ENCODE data around the gene STARD8. TPM values are rescaled to one million over a fixed set of nuclear protein-coding genes. Genes with fewer than 3 reads are reported as not detected.

The STARD8 gene
- total RNA-seq, 2 experiments from 2014 or later: 0.34 to 0.55 TPM

- Mint-ChIP-seq H3K27me3 (ENCODE audit: low read depth) (no peaks in the 10 kb centered on the region), H3K4me3 (no peak overlapping the region), H3K36me3 (ENCODE audit: low read depth) (no peaks in the 10 kb centered on the region), H3K9me3 (ENCODE audit: insufficient read depth) (no peaks in the 10 kb centered on the region), H3K4me1 (ENCODE audit: low read depth) (no peaks in the 10 kb centered on the region), H3K27ac (no peak overlapping the region)
- POLR2A ChIA-PET: no interaction called here
- no peak for ATAC-seq
- no peak for DNase-seq
- CTCF ChIA-PET: no interaction called here
These were observed 19.1 kb downstream of the STARD8 start for GRCh38 chrX:68666580-68666979.

- Mint-ChIP-seq H3K36me3 (ENCODE audit: low read depth) (no peaks in the 10 kb centered on the region), H3K27ac (no peak overlapping the region), H3K9me3 (ENCODE audit: insufficient read depth) (no peaks in the 10 kb centered on the region), H3K4me1 (ENCODE audit: low read depth) (no peaks in the 10 kb centered on the region), H3K27me3 (ENCODE audit: low read depth) (no peaks in the 10 kb centered on the region), H3K4me3 (no peak overlapping the region)
- no peak for DNase-seq
- CTCF ChIA-PET: no interaction called here
- ATAC-seq: no peak
- POLR2A ChIA-PET: no interaction called here
These were observed 21.8 kb downstream of the STARD8 start for GRCh38 chrX:68669094-68669860.

DNA sequence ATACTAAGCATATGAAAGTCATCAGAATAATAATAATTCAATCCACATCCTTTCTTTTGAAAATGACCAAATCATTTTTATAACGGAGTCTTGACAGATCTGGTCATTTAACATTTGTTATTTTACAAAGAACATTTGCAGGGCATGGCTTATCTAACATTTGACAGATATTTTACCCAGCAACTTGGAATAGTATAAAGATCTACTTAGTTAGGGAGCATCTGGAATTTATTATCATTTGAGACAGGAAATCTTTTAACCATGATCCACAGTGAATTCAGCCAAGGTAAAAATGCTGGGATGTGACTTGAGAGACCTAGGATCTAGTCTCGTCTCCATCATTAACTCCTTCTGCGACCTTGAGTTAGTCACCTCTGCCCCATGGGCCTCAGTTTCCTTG is 22.4 kb downstream of the STARD8 start:
- DNase-seq (no peak), ATAC-seq (no peak)
- ChIA-PET CTCF (no interaction called here), POLR2A (no interaction called here)
- Mint-ChIP-seq H3K36me3 (ENCODE audit: low read depth) (no peaks in the 10 kb centered on the region), H3K4me3 (no peak overlapping the region), H3K27ac (no peak overlapping the region), H3K27me3 (ENCODE audit: low read depth) (no peaks in the 10 kb centered on the region), H3K9me3 (ENCODE audit: insufficient read depth) (no peaks in the 10 kb centered on the region), H3K4me1 (ENCODE audit: low read depth) (no peaks in the 10 kb centered on the region)

DNA sequence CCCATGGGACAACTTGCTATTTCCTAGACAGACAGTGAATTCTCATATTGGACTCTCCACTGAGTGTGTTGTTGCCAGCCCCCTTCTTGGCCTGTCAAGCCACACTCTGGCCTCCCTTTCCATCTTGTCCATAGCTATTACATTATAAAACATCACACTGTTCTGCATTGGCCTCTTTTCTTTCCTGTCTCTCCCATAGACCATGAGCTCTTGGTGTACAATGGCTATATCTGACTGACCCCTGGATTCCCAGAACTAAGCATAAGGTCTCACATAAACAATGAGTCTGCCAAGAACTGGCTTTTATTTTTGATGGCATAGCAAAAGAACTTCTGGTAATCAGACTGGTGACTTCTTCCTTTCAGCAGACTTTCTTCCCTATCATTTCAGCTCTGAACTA is 23.8 kb downstream of the STARD8 start:
- no peaks in the 10 kb centered on the region for H3K27me3 Mint-ChIP-seq (ENCODE audit: low read depth)
- ChIA-PET CTCF (no interaction called here), POLR2A (no interaction called here)
- DNase-seq: no peak
- no peak overlapping the region for H3K27ac Mint-ChIP-seq
- ATAC-seq: no peak
- no peaks in the 10 kb centered on the region for H3K36me3 Mint-ChIP-seq (ENCODE audit: low read depth)
- H3K9me3 Mint-ChIP-seq (ENCODE audit: insufficient read depth): no peaks in the 10 kb centered on the region
- no peaks in the 10 kb centered on the region for H3K4me1 Mint-ChIP-seq (ENCODE audit: low read depth)
- no peak overlapping the region for H3K4me3 Mint-ChIP-seq

DNA sequence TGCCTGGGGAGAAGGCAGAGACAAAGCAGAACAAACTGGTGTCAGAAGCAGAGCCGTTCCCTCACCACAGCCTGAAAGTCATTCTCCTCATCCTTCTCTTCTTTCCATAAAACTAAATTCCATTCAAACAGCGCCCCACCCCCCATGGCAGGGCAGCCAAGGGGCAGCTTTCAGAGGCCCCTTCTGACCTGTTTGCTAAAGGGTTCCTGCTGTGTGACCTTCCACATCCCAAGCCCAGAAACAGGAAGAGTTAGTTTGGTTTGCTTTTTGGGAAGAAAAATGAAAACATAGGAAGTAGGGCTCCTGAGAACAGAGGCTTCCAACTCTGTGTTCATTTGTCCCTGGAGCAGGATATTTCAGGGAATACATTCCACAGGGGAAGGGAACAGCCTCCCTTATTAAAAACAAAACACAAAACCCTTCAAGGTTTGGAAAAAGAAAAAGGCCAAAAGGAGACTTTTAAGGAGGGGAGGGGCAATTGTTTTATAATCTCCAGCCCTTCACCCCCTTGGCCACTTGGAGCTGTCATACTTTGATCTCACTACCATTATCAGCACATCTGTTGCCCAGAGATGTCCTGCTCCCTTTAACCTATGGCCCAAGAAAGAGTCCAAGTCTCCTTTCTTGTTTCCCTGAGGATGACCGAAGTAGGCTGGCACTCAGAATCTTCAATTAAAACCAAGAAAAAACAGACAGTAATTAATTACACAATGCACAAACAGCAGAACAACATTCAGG is 25.3 kb downstream of the STARD8 start:
- ChIA-PET CTCF (no interaction called here), POLR2A (no interaction called here)
- H3K27ac Mint-ChIP-seq: no peak overlapping the region
- H3K4me3 Mint-ChIP-seq: no peak overlapping the region
- ATAC-seq (no peak), DNase-seq (no peak)
- no peaks in the 10 kb centered on the region for H3K9me3 Mint-ChIP-seq (ENCODE audit: insufficient read depth)
- no peaks in the 10 kb centered on the region for H3K27me3 Mint-ChIP-seq (ENCODE audit: low read depth)
- no peaks in the 10 kb centered on the region for H3K36me3 Mint-ChIP-seq (ENCODE audit: low read depth)
- no peaks in the 10 kb centered on the region for H3K4me1 Mint-ChIP-seq (ENCODE audit: low read depth)

DNA sequence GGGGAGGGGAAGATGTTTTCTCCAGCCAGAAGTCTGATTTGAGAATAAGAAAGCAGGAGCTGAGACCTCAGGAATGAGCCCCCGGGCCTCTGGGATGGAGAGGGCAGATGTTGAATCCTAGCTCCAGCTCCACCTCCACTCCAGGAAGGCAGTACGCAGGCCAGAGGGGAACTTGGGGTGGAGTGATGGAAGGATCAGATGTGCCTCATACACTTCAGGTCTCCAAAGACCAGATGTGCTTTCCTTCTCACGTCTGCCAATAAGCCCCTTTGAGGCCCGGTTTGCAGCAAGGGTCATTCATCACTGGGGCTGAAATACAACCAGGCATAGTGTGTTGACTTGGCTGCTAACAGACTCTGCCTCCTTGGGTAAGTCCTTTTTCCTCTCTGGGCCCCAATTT is 28.1 kb downstream of the STARD8 start:
- no peaks in the 10 kb centered on the region for H3K27me3 Mint-ChIP-seq (ENCODE audit: low read depth)
- CTCF ChIA-PET: no interaction called here
- POLR2A ChIA-PET: no interaction called here
- ATAC-seq (no peak), DNase-seq (no peak)
- no peak overlapping the region for H3K4me3 Mint-ChIP-seq
- H3K9me3 Mint-ChIP-seq (ENCODE audit: insufficient read depth): no peaks in the 10 kb centered on the region
- H3K27ac Mint-ChIP-seq: no peak overlapping the region
- H3K4me1 Mint-ChIP-seq (ENCODE audit: low read depth): peaks cover 3% of the 10 kb centered on the region
- H3K36me3 Mint-ChIP-seq (ENCODE audit: low read depth): no peaks in the 10 kb centered on the region

GRCh38 chrX:68676335-68676734 is 28.9 kb downstream of the STARD8 start:
- CTCF ChIA-PET: no interaction called here
- peaks cover 5% of the 10 kb centered on the region for H3K4me1 Mint-ChIP-seq (ENCODE audit: low read depth)
- POLR2A ChIA-PET: no interaction called here
- H3K27me3 Mint-ChIP-seq (ENCODE audit: low read depth): no peaks in the 10 kb centered on the region
- no peak overlapping the region for H3K27ac Mint-ChIP-seq
- ATAC-seq: no peak
- no peak overlapping the region for H3K4me3 Mint-ChIP-seq
- no peaks in the 10 kb centered on the region for H3K36me3 Mint-ChIP-seq (ENCODE audit: low read depth)
- DNase-seq: no peak
- no peaks in the 10 kb centered on the region for H3K9me3 Mint-ChIP-seq (ENCODE audit: insufficient read depth)

- H3K9me3 Mint-ChIP-seq (ENCODE audit: insufficient read depth): no peaks in the 10 kb centered on the region
- DNase-seq (no peak), ATAC-seq (no peak)
- ChIA-PET POLR2A (no interaction called here), CTCF (no interaction called here)
- H3K36me3 Mint-ChIP-seq (ENCODE audit: low read depth): no peaks in the 10 kb centered on the region
- H3K4me3 Mint-ChIP-seq: no peak overlapping the region
- no peak overlapping the region for H3K27ac Mint-ChIP-seq
- peaks cover 5% of the 10 kb centered on the region for H3K4me1 Mint-ChIP-seq (ENCODE audit: low read depth)
- H3K27me3 Mint-ChIP-seq (ENCODE audit: low read depth): peaks cover 2% of the 10 kb centered on the region
These were observed 30.5 kb downstream of the STARD8 start for GRCh38 chrX:68677998-68678397.

GRCh38 chrX:68681443-68681941 is 34.0 kb downstream of the STARD8 start:
- ChIA-PET CTCF (no interaction called here), POLR2A (interaction anchor here (1.2 kb wide), 1 partner anchor 182 kb away, joined by 3 read pairs; the partner anchor contains the start of gene YIPF6)
- H3K27me3 Mint-ChIP-seq (ENCODE audit: low read depth): peaks cover 2% of the 10 kb centered on the region
- ATAC-seq: no peak
- no peaks in the 10 kb centered on the region for H3K9me3 Mint-ChIP-seq (ENCODE audit: insufficient read depth)
- H3K27ac Mint-ChIP-seq: no peak overlapping the region
- H3K4me3 Mint-ChIP-seq: no peak overlapping the region
- no peaks in the 10 kb centered on the region for H3K36me3 Mint-ChIP-seq (ENCODE audit: low read depth)
- no peak for DNase-seq
- peaks cover 9% of the 10 kb centered on the region for H3K4me1 Mint-ChIP-seq (ENCODE audit: low read depth)

DNA sequence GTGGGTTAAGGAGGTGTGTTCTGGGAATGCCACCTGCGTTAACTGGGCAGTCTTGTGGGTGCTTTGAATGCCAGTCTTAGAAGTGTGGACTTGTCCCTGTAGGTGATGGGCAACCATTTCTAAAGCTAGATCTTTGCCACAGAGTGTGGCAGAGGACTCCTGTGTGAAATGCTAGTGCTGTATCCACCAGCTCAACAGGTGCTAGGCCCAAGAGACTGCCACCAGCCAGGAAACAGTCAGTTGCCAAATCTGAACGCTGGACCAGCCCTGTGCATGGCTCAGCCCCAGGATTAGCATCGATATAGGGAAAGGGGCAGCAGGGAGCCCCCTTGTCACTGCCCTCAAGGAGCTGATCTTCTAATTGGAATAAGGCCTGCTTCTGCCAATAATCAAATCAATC is 35.3 kb downstream of the STARD8 start:
- CTCF ChIA-PET: interaction anchor here (0.6 kb wide), 1 partner anchor 9 kb away, joined by 3 read pairs; no protein-coding TSS in a partner anchor
- Mint-ChIP-seq H3K27ac (no peak overlapping the region), H3K4me1 (ENCODE audit: low read depth) (peaks cover 13% of the 10 kb centered on the region), H3K4me3 (no peak overlapping the region), H3K27me3 (ENCODE audit: low read depth) (peaks cover 8% of the 10 kb centered on the region), H3K36me3 (ENCODE audit: low read depth) (no peaks in the 10 kb centered on the region), H3K9me3 (ENCODE audit: insufficient read depth) (no peaks in the 10 kb centered on the region)
- no peak for ATAC-seq
- POLR2A ChIA-PET: no interaction called here
- no peak for DNase-seq

DNA sequence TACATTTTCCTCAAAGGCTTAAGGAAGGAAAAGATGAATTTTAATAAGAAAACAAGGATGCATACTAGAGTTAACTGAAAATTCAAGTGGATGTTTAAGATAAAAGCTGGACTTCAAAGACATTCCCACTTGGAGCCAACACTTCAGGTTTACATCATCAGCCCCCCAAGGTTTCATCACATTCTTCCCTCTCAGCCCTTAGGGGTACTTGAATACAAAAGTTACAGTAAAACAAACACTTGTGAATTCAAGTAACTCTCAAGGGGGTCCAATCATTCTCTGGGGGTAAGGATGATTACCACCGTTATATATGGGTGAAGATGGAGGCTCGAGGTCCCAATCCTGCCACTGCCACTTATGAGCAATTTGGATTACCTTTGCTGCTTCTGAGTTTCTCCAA is 36.1 kb downstream of the STARD8 start:
- no peaks in the 10 kb centered on the region for H3K36me3 Mint-ChIP-seq (ENCODE audit: low read depth)
- POLR2A ChIA-PET: no interaction called here
- H3K4me3 Mint-ChIP-seq: no peak overlapping the region
- H3K9me3 Mint-ChIP-seq (ENCODE audit: insufficient read depth): no peaks in the 10 kb centered on the region
- H3K27ac Mint-ChIP-seq: no peak overlapping the region
- peaks cover 13% of the 10 kb centered on the region for H3K4me1 Mint-ChIP-seq (ENCODE audit: low read depth)
- no peak for ATAC-seq
- H3K27me3 Mint-ChIP-seq (ENCODE audit: low read depth): peaks cover 8% of the 10 kb centered on the region
- DNase-seq: no peak
- CTCF ChIA-PET: no interaction called here

GRCh38 chrX:68684291-68684918 is 36.9 kb downstream of the STARD8 start:
- Mint-ChIP-seq H3K27ac (no peak overlapping the region), H3K4me1 (ENCODE audit: low read depth) (peaks cover 13% of the 10 kb centered on the region), H3K9me3 (ENCODE audit: insufficient read depth) (no peaks in the 10 kb centered on the region), H3K36me3 (ENCODE audit: low read depth) (no peaks in the 10 kb centered on the region), H3K27me3 (ENCODE audit: low read depth) (peaks cover 8% of the 10 kb centered on the region), H3K4me3 (no peak overlapping the region)
- ChIA-PET POLR2A (no interaction called here), CTCF (no interaction called here)
- ATAC-seq: peak; percentile 24
- DNase-seq: peak; percentile 21
